H1 (cell line): ENCODE results near the gene ROR1.

Experiments
- ASH2L ChIP-seq: fragments of 200-600, 300-600 bp; sonication (generic); IDR thresholded peaks from one replicate; pipeline ENCODE4 v1.7.1; 2017; ENCODE audit warnings: low read length
- ATF3 ChIP-seq: IDR thresholded peaks from 2 replicates; pipeline ENCODE4 v1.6.1; 2011; ENCODE audit warnings: low read depth, mild to moderate bottlenecking, low read length; ENCODE audit not compliant: insufficient read depth
- CTCF ChIP-seq, 3 experiments: IDR thresholded peaks; 1 replicate in 2 of 3; 2 replicates in 1 of 3; pipeline versions ENCODE4 v1.5.1 to v1.6.1; 2011; ENCODE audit warnings: low read length in 3 of 3, mild to moderate bottlenecking in 3 of 3, inconsistent platforms in 2 of 3, low read depth in 1 of 3, moderate library complexity in 1 of 3; ENCODE audit not compliant: insufficient read depth in 1 of 3; ENCODE audit errors: control extremely low read depth in 1 of 3
- JUN ChIP-seq: IDR thresholded peaks from 2 replicates; pipeline ENCODE4 v1.6.1; 2011; ENCODE audit warnings: low read depth, mild to moderate bottlenecking, improper control_type of control experiment, low read length

DNA sequence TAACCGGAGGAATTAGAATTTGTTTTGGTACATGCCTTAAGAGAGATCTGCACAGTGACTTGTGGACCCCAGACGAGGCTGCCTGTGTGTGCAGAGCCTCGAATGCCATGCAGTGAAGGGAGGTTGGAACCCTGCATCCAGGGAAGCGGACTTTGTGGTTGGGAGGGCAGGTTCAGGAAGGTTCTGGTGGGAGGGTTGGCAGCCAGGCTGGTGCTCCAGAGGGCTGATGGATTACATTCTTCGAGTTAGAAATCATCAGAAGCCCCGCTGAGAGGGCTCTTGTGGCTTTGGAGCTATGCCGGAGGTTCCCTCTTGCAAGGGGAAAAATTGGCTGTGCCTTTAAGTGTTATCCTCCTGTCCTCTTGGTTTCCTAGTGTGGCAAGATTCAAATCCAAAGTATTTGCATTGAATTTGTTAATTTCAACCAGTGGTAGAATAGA, 21.1 kb downstream of the ROR1 start:
- no peak for TF ChIP-seq CTCF (IDR thresholded peaks at IDR 0.05; ENCODE audit: control extremely low read depth in 1 of 3, insufficient read depth in 1 of 3, low read depth in 1 of 3, low read length in 3 of 3)
- TF ChIP-seq ATF3 = no peak
- no peak for TF ChIP-seq JUN
- no peak for TF ChIP-seq ASH2L
